ENCODE data around the gene SH2D3C. TPM values are rescaled to one million over a fixed set of nuclear protein-coding genes. Genes with fewer than 3 reads are reported as not detected.

Gene SH2D3C
- total and polyA plus RNA-seq, 2 of the 4 experiments (the other 2 are of a cell fraction), result under 0.01 to 0.24 TPM

DNA sequence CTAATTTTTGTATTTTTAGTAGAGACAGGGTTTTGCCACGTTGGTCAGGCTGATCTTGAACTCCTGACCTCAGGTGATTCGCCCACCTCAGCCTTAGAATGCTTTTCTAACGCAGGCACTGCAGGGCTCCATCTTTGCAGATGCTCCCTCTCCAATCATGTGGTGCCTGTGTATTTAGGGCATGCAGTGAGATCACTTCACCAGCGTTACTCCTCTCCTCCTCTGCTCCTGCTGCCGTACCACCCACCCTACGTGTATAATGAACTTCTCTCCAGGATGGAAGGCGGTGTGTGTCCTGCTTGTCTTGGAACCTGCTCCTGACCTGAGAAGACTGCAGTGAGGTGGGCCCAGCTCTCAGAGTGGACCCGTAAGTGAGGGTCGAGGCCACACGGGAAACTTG, 85.3 kb downstream of the SH2D3C start:
- H3K4ac ChIP-seq (ENCODE audit: low read depth, low read length), result no peak overlapping the region
- H2AK5ac ChIP-seq (ENCODE audit: low read depth, low read length), result no peak overlapping the region
- dilution Hi-C loops (cut with HindIII; ENCODE audit: low sequenced_read_pairs, unreplicated experiment), result no loop called here
- H3K14ac ChIP-seq (replicated peaks; ENCODE audit: low read depth, low read length), result no peak overlapping the region
- H3K9ac ChIP-seq (ENCODE audit: low read depth, low read length), result no peak overlapping the region
- 100% methylated on average over 1 of the region's 10 CpGs; no CpG with 5 or more reads in 1 of the 2 experiments for WGBS, 2 experiments (ENCODE audit: extremely low coverage in 2 of 2, insufficient read length in 1 of 2)
- H3K79me1 ChIP-seq (ENCODE audit: low read depth in 1 of 2, low read length in 2 of 2), result no peaks in the 10 kb centered on the region
- no peak overlapping the region for H3K18ac ChIP-seq (ENCODE audit: low read depth, low read length)
- no peaks in the 10 kb centered on the region for H3K9me3 ChIP-seq (ENCODE audit: control insufficient read depth, insufficient read depth, low read length)
- no peak for DNase-seq
- ATAC-seq (ENCODE audit: low read depth), result no peak
- TF ChIP-seq SMC3 (IDR thresholded peaks at IDR 0.05; ENCODE audit: low read depth, low read length) (no peak), USF2 (IDR thresholded peaks at IDR 0.05; ENCODE audit: low read depth, low read length) (no peak), MXI1 (IDR thresholded peaks at IDR 0.05; ENCODE audit: borderline replicate concordance, low read depth, low read length) (no peak), NFE2L2 (IDR thresholded peaks at IDR 0.05; ENCODE audit: low read depth, low read length) (no peak), MAZ (IDR thresholded peaks at IDR 0.05; ENCODE audit: borderline replicate concordance, low read depth, low read length) (no peak), CEBPB (IDR thresholded peaks at IDR 0.05; ENCODE audit: low read depth, low read length) (no peak), RAD21 (IDR thresholded peaks at IDR 0.05; ENCODE audit: low read length) (no peak), MAFK (IDR thresholded peaks at IDR 0.05; ENCODE audit: low read depth, low read length) (no peak)
- TF ChIP-seq, protein P1, sequence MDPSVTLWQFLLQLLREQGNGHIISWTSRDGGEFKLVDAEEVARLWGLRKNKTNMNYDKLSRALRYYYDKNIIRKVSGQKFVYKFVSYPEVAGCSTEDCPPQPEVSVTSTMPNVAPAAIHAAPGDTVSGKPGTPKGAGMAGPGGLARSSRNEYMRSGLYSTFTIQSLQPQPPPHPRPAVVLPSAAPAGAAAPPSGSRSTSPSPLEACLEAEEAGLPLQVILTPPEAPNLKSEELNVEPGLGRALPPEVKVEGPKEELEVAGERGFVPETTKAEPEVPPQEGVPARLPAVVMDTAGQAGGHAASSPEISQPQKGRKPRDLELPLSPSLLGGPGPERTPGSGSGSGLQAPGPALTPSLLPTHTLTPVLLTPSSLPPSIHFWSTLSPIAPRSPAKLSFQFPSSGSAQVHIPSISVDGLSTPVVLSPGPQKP (IDR thresholded peaks at IDR 0.05; ENCODE audit: borderline replicate concordance, low read depth, low read length), result no peak
- no peaks in the 10 kb centered on the region for H4K20me1 ChIP-seq (ENCODE audit: insufficient read depth, low read length)
- H2BK15ac ChIP-seq (ENCODE audit: low read depth, low read length), result no peak overlapping the region
- peaks cover 26% of the 10 kb centered on the region for H3K36me3 ChIP-seq (ENCODE audit: control insufficient read depth, insufficient read depth, low read length)
- no peak overlapping the region for H4K91ac ChIP-seq (ENCODE audit: insufficient read depth, low read depth, low read length)
- H3K56ac ChIP-seq (ENCODE audit: extremely low read depth, insufficient read depth, low read length), result no peak overlapping the region
- no peak overlapping the region for H3K27ac ChIP-seq (ENCODE audit: insufficient read depth, low read length)
- POLR2A ChIA-PET (ENCODE audit: unreplicated experiment), result no interaction called here
- CTCF ChIA-PET, result no interaction called here
- H2BK5ac ChIP-seq (ENCODE audit: low read depth, low read length, poor library complexity, severe bottlenecking), result no peak overlapping the region
- no peak overlapping the region for H2AFZ ChIP-seq (replicated peaks; ENCODE audit: low read length, poor library complexity)
- no TSS peak for BruUV-seq (replicated peaks)
- intact Hi-C loops (cut with micrococcal nuclease), result no loop called here
- H2AK9ac ChIP-seq (replicated peaks; ENCODE audit: low read depth, low read length, poor library complexity), result no peak overlapping the region
- H2BK20ac ChIP-seq (ENCODE audit: low read depth, low read length), result no peak overlapping the region
- H3K4me1 ChIP-seq (ENCODE audit: control insufficient read depth, insufficient read depth, low read length), result no peaks in the 10 kb centered on the region
- peaks cover 5% of the 10 kb centered on the region; the same call in 1 of the 2 replicates for H3K9me1 ChIP-seq (ENCODE audit: insufficient read depth, low read length)
- no peak overlapping the region for H3K23ac ChIP-seq (ENCODE audit: low read depth, low read length)
- H3K27me3 ChIP-seq (ENCODE audit: control insufficient read depth, insufficient read depth, low read length), result no peaks in the 10 kb centered on the region
- H3K4me3 ChIP-seq (ENCODE audit: insufficient read depth, low read depth, low read length), result no peak overlapping the region
- no peak overlapping the region for H4K8ac ChIP-seq (ENCODE audit: low read depth in 2 of 2, low read length in 2 of 2)
- H2BK120ac ChIP-seq (ENCODE audit: low read depth, low read length), result no peak overlapping the region
- no peak overlapping the region for H3K4me2 ChIP-seq (ENCODE audit: low read depth, low read length)
- in situ Hi-C loops (cut with MboI; ENCODE audit: low sequenced_read_pairs), result no loop called here
- H4K5ac ChIP-seq (ENCODE audit: low read depth, low read length), result no peak overlapping the region

Measured in IMR-90 (cell line).